DOHH2 (cell line): Measurements from ENCODE around the gene TRPC1.

Source experiments
- H3F3A ChIP-seq: fragments of 200-600 bp; sonication (generic), shearing (Covaris generic); 2 replicates; pipeline ENCODE4 v1.6.0; 2016; ENCODE audit warnings: antibody characterized with exemption, mild to moderate bottlenecking; ENCODE audit not compliant: control insufficient read depth, insufficient read depth
- H3K27ac ChIP-seq: fragments of 200-600 bp; sonication (generic); 2 replicates; pipeline ENCODE4 v1.5.1; 2014; ENCODE audit warnings: low read depth, mild to moderate bottlenecking, low read length, moderate library complexity
- H3K27me3 ChIP-seq: fragments of 200-600 bp; sonication (generic); 2 replicates; pipeline ENCODE4 v1.6.1; 2014; ENCODE audit warnings: mild to moderate bottlenecking, low read length, mixed read lengths; ENCODE audit not compliant: control insufficient read depth
- H3K36me3 ChIP-seq: fragments of 200-600 bp; sonication (generic); 2 replicates; pipeline ENCODE4 v1.6.1; 2014; ENCODE audit warnings: mild to moderate bottlenecking, low read length, moderate library complexity, mixed read lengths; ENCODE audit not compliant: control insufficient read depth
- H3K4me1 ChIP-seq: fragments of 200-600 bp; sonication (generic); 2 replicates; pipeline ENCODE4 v1.6.1; 2014; ENCODE audit warnings: mild to moderate bottlenecking, low read length, mixed read lengths; ENCODE audit not compliant: control insufficient read depth
- H3K4me2 ChIP-seq: fragments of 200-600 bp; sonication (generic); 2 replicates; pipeline ENCODE4 v1.6.0; 2014; ENCODE audit warnings: mild to moderate bottlenecking, low read length, moderate library complexity
- H3K4me3 ChIP-seq: fragments of 200-600 bp; sonication (generic); 2 replicates; pipeline ENCODE4 v1.5.1; 2014; ENCODE audit warnings: mild to moderate bottlenecking, low read length, mixed read lengths
- H3K79me2 ChIP-seq: fragments of 200-600 bp; sonication (generic); 2 replicates; pipeline ENCODE4 v1.6.1; 2014; ENCODE audit warnings: mild to moderate bottlenecking, low read length, mixed read lengths; ENCODE audit not compliant: control insufficient read depth
- H3K9me2 ChIP-seq: fragments of 200-600 bp; sonication (generic); replicated peaks from 2 replicates; pipeline ENCODE4 v1.6.1; 2014; ENCODE audit warnings: mild to moderate bottlenecking, low read length, mixed read lengths; ENCODE audit not compliant: control insufficient read depth
- H3K9me3 ChIP-seq: fragments of 200-600 bp; sonication (generic); 2 replicates; pipeline ENCODE4 v1.6.1; 2014; ENCODE audit warnings: antibody characterized with exemption, low read length, mixed read lengths; ENCODE audit not compliant: control insufficient read depth, insufficient read depth
- H4K20me1 ChIP-seq: fragments of 200-600 bp; sonication (generic); 2 replicates; pipeline ENCODE4 v1.6.0; 2014; ENCODE audit warnings: low read depth, mild to moderate bottlenecking, antibody characterized with exemption, low read length, moderate library complexity; ENCODE audit not compliant: control insufficient read depth, insufficient read depth
- EZH2phosphoT487 ChIP-seq: fragments of 200-600 bp; sonication (generic); IDR thresholded peaks from 2 replicates; pipeline ENCODE4 v1.6.1; 2017; ENCODE audit warnings: borderline replicate concordance, mild to moderate bottlenecking, antibody characterized with exemption, low read length, moderate library complexity, mixed read lengths
- TF ChIP-seq, protein P1 (sequence below): fragments of 200-600 bp; sonication (generic); IDR thresholded peaks from one replicate; pipeline ENCODE4 v1.5.1; 2014; ENCODE audit warnings: antibody characterized with exemption, mild to moderate bottlenecking, low read depth, low read length; ENCODE audit not compliant: poor library complexity, severe bottlenecking

TRPC1 gene

DNA sequence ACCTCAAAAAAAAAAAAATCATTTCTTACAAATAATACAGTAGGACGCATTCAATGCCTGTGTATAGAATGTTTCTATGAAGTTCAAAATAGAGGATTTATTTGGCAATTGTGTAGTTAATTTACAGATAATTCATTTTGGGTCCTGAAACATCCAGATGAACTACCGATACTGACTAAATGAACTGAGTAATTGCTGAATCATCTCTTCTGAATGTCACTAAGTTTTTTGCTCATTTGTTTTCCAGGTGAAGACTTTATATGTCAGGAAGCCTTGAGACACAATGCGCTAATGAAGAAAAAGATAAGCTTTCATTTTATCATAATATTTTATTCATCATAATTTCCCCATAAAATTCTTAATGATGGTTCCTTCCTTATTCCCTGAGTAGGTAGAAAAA is 125.3 kb downstream of the TRPC1 start:
- TF ChIP-seq EZH2phosphoT487 = no peak
- TF ChIP-seq, protein P1, sequence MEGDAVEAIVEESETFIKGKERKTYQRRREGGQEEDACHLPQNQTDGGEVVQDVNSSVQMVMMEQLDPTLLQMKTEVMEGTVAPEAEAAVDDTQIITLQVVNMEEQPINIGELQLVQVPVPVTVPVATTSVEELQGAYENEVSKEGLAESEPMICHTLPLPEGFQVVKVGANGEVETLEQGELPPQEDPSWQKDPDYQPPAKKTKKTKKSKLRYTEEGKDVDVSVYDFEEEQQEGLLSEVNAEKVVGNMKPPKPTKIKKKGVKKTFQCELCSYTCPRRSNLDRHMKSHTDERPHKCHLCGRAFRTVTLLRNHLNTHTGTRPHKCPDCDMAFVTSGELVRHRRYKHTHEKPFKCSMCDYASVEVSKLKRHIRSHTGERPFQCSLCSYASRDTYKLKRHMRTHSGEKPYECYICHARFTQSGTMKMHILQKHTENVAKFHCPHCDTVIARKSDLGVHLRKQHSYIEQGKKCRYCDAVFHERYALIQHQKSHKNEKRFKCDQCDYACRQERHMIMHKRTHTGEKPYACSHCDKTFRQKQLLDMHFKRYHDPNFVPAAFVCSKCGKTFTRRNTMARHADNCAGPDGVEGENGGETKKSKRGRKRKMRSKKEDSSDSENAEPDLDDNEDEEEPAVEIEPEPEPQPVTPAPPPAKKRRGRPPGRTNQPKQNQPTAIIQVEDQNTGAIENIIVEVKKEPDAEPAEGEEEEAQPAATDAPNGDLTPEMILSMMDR = no peak
- H3K27me3 ChIP-seq = peaks cover 14% of the 10 kb centered on the region
- H3K27ac ChIP-seq = no peak overlapping the region
- no peaks in the 10 kb centered on the region for H3K4me1 ChIP-seq
- no peak overlapping the region for H3K4me2 ChIP-seq
- no peaks in the 10 kb centered on the region for H3K9me3 ChIP-seq
- H4K20me1 ChIP-seq = no peaks in the 10 kb centered on the region
- H3K9me2 ChIP-seq = no peaks in the 10 kb centered on the region
- H3F3A ChIP-seq = no peaks in the 10 kb centered on the region
- H3K79me2 ChIP-seq = no peaks in the 10 kb centered on the region
- H3K36me3 ChIP-seq = no peaks in the 10 kb centered on the region
- H3K4me3 ChIP-seq = no peak overlapping the region

DNA sequence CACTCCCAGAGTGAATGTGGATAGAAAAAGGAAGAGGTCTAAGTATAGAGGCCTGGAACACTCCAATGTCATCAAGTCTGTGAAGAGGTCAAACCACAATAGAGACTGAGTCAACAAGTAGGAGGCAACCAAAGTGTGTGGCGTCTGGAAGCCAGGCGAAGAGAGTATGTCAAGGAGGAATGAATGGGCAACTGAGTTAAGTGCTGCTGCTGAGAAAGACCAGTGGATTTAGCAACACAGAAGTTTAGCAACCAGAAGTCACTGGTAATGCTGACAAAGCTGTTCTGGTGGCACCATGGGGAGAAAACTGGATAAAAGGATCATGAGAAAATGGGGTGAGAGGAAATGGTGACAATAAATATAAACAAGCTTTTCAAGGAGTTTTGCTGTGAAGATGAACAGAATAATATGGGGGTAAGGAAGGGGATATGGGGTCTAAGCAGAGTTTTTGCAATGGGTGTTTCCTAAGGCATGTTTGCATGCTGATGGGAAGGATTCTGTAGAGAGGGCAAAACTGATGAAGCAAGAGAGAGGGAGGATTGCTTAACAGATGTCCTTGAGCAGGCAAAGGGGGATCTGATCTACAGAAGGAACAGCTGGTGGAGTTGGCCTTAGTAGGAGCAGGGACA is 126.7 kb downstream of the TRPC1 start:
- Histone ChIP-seq H3K4me2 (no peak overlapping the region), H3K79me2 (no peaks in the 10 kb centered on the region), H3K9me2 (no peaks in the 10 kb centered on the region), H3K4me1 (no peaks in the 10 kb centered on the region), H3K27me3 (peaks cover 16% of the 10 kb centered on the region), H3K36me3 (no peaks in the 10 kb centered on the region), H3K4me3 (no peak overlapping the region), H3F3A (no peaks in the 10 kb centered on the region), H4K20me1 (no peaks in the 10 kb centered on the region), H3K27ac (no peak overlapping the region), H3K9me3 (no peaks in the 10 kb centered on the region)
- TF ChIP-seq, protein P1 = no peak
- TF ChIP-seq EZH2phosphoT487 = no peak

DNA sequence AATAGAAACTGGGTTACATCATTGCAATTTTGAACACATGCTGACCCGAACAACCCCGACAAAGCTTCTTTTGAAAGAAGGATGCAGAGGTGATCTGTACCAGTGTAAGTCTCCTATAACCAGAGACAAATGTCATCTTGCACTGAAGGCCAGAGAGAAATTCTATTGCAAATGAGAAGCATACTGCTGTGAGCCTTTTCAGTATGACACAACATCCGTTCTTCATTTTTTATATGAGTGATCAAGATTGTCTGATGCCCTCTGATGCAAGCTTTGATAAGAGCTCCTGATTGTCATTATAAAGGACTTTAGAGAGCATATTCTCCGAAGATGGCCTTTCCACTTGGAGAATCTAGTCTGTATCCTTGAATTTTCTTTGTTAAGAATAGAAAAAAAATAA is 128.2 kb downstream of the TRPC1 start:
- H3K79me2 ChIP-seq = no peaks in the 10 kb centered on the region
- H3K4me2 ChIP-seq = no peak overlapping the region

More for the DNA sequence above, 128.2 kb downstream of the TRPC1 start:
- Histone ChIP-seq H3K27me3 (peaks cover 17% of the 10 kb centered on the region), H3K36me3 (no peaks in the 10 kb centered on the region), H3F3A (no peaks in the 10 kb centered on the region), H4K20me1 (no peaks in the 10 kb centered on the region), H3K27ac (no peak overlapping the region), H3K4me1 (no peaks in the 10 kb centered on the region), H3K9me3 (no peaks in the 10 kb centered on the region), H3K9me2 (no peaks in the 10 kb centered on the region), H3K4me3 (no peak overlapping the region)
- TF ChIP-seq EZH2phosphoT487 = no peak
- TF ChIP-seq, protein P1 = no peak
